ENCODE measurements around the gene LYPD6B.

The LYPD6B gene

DNA sequence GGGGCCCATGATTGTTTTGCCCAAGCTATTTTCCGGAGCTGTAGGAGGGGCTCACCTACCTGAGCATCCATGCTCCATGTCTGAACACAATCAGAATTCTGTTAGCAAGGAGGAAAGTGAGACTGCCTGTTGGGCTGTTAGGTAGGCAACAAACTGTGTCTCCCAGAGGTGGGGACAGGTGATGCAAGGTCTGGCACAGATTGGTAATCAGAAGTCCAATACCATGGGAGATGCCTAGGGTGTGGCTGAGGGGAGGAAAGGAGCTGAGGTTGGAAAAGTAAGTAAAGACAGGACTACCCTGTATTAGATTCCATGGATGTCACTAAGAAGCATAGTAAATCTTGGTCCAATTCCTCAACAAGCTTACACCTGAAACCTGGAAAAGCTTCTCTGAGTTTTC, 3.0 kb downstream of the LYPD6B start:
- Histone ChIP-seq H3K36me3 (ENCODE audit: insufficient read depth, low read length) (no peaks in the 10 kb centered on the region), H3K27me3 (ENCODE audit: insufficient read depth, low read length, poor library complexity, severe bottlenecking) (no peaks in the 10 kb centered on the region), H4K20me1 (ENCODE audit: insufficient read depth, low read length, poor library complexity, severe bottlenecking) (no peaks in the 10 kb centered on the region), H3K9ac (ENCODE audit: low read depth, low read length, poor library complexity, severe bottlenecking) (no peak overlapping the region), H3K4me3 (ENCODE audit: low read length, poor library complexity, severe bottlenecking) (no peak overlapping the region), H3K4me2 (ENCODE audit: low read depth, low read length, poor library complexity, severe bottlenecking) (no peak overlapping the region), H2AFZ (ENCODE audit: low read length) (no peak overlapping the region), H3F3A (ENCODE audit: low read depth) (no peaks in the 10 kb centered on the region), H3K4me1 (ENCODE audit: insufficient read depth, low read length, poor library complexity, severe bottlenecking) (no peaks in the 10 kb centered on the region), H3K9me3 (ENCODE audit: insufficient read depth, low read depth, low read length) (0 out of 2 replicates have a peak, but pooled peaks cover 3% of the 10 kb centered on the region), H3K79me2 (ENCODE audit: insufficient read depth, low read length) (no peaks in the 10 kb centered on the region), H3K9me2 (replicated peaks; ENCODE audit: low read depth, low read length) (no peaks in the 10 kb centered on the region)
- no peak for TF ChIP-seq EZH2phosphoT487 (IDR thresholded peaks at IDR 0.05; ENCODE audit: borderline replicate concordance)
- TF ChIP-seq, protein P1, sequence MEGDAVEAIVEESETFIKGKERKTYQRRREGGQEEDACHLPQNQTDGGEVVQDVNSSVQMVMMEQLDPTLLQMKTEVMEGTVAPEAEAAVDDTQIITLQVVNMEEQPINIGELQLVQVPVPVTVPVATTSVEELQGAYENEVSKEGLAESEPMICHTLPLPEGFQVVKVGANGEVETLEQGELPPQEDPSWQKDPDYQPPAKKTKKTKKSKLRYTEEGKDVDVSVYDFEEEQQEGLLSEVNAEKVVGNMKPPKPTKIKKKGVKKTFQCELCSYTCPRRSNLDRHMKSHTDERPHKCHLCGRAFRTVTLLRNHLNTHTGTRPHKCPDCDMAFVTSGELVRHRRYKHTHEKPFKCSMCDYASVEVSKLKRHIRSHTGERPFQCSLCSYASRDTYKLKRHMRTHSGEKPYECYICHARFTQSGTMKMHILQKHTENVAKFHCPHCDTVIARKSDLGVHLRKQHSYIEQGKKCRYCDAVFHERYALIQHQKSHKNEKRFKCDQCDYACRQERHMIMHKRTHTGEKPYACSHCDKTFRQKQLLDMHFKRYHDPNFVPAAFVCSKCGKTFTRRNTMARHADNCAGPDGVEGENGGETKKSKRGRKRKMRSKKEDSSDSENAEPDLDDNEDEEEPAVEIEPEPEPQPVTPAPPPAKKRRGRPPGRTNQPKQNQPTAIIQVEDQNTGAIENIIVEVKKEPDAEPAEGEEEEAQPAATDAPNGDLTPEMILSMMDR (conservative IDR thresholded peaks at IDR 0.05; ENCODE audit: low read length): no peak

DNA sequence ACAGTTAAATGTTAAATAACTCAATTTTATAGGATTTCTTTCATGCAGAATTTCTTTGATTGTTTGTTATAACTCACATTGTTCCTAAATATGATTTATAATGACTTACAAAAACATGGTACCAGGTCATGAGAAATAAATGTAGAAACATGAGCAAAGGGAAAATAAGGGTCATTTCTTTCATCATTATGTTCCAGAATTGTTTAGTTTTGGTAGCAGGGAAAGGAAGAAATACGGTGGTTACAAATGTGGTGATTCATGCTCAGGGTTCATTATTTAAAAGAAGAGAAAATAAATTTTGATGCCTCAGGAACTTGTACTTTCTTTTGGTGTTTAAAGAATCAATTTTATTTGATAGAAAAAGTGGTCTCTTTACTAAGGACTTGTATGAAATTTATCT, 4.4 kb downstream of the LYPD6B start:
- Histone ChIP-seq H3F3A (ENCODE audit: low read depth) (no peaks in the 10 kb centered on the region), H2AFZ (ENCODE audit: low read length) (no peak overlapping the region), H3K36me3 (ENCODE audit: insufficient read depth, low read length) (no peaks in the 10 kb centered on the region), H3K4me2 (ENCODE audit: low read depth, low read length, poor library complexity, severe bottlenecking) (no peak overlapping the region), H3K9me2 (replicated peaks; ENCODE audit: low read depth, low read length) (no peaks in the 10 kb centered on the region), H3K9ac (ENCODE audit: low read depth, low read length, poor library complexity, severe bottlenecking) (no peak overlapping the region), H3K4me3 (ENCODE audit: low read length, poor library complexity, severe bottlenecking) (no peak overlapping the region), H4K20me1 (ENCODE audit: insufficient read depth, low read length, poor library complexity, severe bottlenecking) (no peaks in the 10 kb centered on the region), H3K4me1 (ENCODE audit: insufficient read depth, low read length, poor library complexity, severe bottlenecking) (no peaks in the 10 kb centered on the region), H3K27me3 (ENCODE audit: insufficient read depth, low read length, poor library complexity, severe bottlenecking) (no peaks in the 10 kb centered on the region), H3K9me3 (ENCODE audit: insufficient read depth, low read depth, low read length) (0 out of 2 replicates have a peak, but pooled peaks cover 3% of the 10 kb centered on the region), H3K79me2 (ENCODE audit: insufficient read depth, low read length) (no peaks in the 10 kb centered on the region)
- TF ChIP-seq EZH2phosphoT487 (IDR thresholded peaks at IDR 0.05; ENCODE audit: borderline replicate concordance): no peak
- TF ChIP-seq, protein P1 (conservative IDR thresholded peaks at IDR 0.05; ENCODE audit: low read length): no peak

DNA sequence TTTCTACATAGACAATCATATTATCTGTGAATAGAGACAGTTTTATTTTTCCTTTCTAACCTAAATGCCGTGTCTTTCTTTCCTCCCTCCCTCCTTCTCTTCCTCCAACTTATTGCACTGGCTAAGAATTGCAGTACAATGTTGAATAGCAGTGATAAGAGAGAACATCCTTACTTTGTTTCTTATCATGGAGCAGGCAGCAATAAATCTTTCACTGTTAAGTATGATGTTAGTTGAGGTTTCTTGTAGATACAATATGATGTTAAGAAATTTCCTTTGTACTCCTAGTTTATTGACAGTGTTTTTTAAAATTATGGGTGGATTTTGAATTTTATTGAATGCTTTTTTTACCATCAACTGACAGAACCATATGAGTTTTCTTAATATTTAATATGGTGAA, 6.0 kb downstream of the LYPD6B start:
- H3K9ac ChIP-seq (ENCODE audit: low read depth, low read length, poor library complexity, severe bottlenecking): no peak overlapping the region
- TF ChIP-seq EZH2phosphoT487 (IDR thresholded peaks at IDR 0.05; ENCODE audit: borderline replicate concordance): no peak
- TF ChIP-seq, protein P1 (conservative IDR thresholded peaks at IDR 0.05; ENCODE audit: low read length): no peak

More for the DNA sequence above, 6.0 kb downstream of the LYPD6B start:
- no peak overlapping the region for H3K4me2 ChIP-seq (ENCODE audit: low read depth, low read length, poor library complexity, severe bottlenecking)
- no peaks in the 10 kb centered on the region for H3F3A ChIP-seq (ENCODE audit: low read depth)
- H3K27me3 ChIP-seq (ENCODE audit: insufficient read depth, low read length, poor library complexity, severe bottlenecking): no peaks in the 10 kb centered on the region
- 0 out of 2 replicates have a peak, but pooled peaks cover 3% of the 10 kb centered on the region for H3K9me3 ChIP-seq (ENCODE audit: insufficient read depth, low read depth, low read length)
- no peak overlapping the region for H2AFZ ChIP-seq (ENCODE audit: low read length)
- H3K9me2 ChIP-seq (replicated peaks; ENCODE audit: low read depth, low read length): no peaks in the 10 kb centered on the region
- H4K20me1 ChIP-seq (ENCODE audit: insufficient read depth, low read length, poor library complexity, severe bottlenecking): no peaks in the 10 kb centered on the region
- no peak overlapping the region for H3K4me3 ChIP-seq (ENCODE audit: low read length, poor library complexity, severe bottlenecking)
- H3K4me1 ChIP-seq (ENCODE audit: insufficient read depth, low read length, poor library complexity, severe bottlenecking): no peaks in the 10 kb centered on the region
- H3K79me2 ChIP-seq (ENCODE audit: insufficient read depth, low read length): no peaks in the 10 kb centered on the region
- no peaks in the 10 kb centered on the region for H3K36me3 ChIP-seq (ENCODE audit: insufficient read depth, low read length)

Measured in Loucy (cell line).